H1 (cell line): ENCODE results near the gene SCAMP3. TPM values are rescaled to one million over a fixed set of nuclear protein-coding genes. Genes with fewer than 3 reads are reported as not detected.

Source experiments
- CBX5 ChIP-seq: fragments of 300-800, 300-1000 bp; sonication (generic); IDR thresholded peaks from 2 replicates; pipeline ENCODE4 v1.7.1; 2016; ENCODE audit warnings: antibody characterized with exemption, low read length, low read depth
- CBX8 ChIP-seq: fragments of 300-800, 300-1000 bp; sonication (generic); IDR thresholded peaks from 2 replicates; pipeline ENCODE4 v1.7.1; 2016; ENCODE audit warnings: low read depth, low read length, borderline replicate concordance
- CHD2 ChIP-seq: IDR thresholded peaks from 2 replicates; pipeline ENCODE4 v1.6.1; 2012; ENCODE audit warnings: low read length, improper control_type of control experiment
- CTBP2 ChIP-seq: IDR thresholded peaks from 2 replicates; pipeline ENCODE4 v1.7.0; 2011; ENCODE audit warnings: borderline replicate concordance, mild to moderate bottlenecking, moderate library complexity, mixed read lengths, low read length; ENCODE audit not compliant: insufficient read depth, insufficient read length
- EGR1 ChIP-seq: IDR thresholded peaks from 2 replicates; pipeline ENCODE4 v1.6.1; 2011; ENCODE audit warnings: low read depth, low read length, borderline replicate concordance
- EZH2 ChIP-seq: fragments of 200-600 bp; sonication (generic); IDR thresholded peaks from 2 replicates; pipeline ENCODE4 v1.7.1; 2012; ENCODE audit warnings: low read depth, mild to moderate bottlenecking, moderate library complexity, low read length, inconsistent platforms; ENCODE audit not compliant: severe bottlenecking
- FOSL1 ChIP-seq: IDR thresholded peaks from 2 replicates; pipeline ENCODE4 v1.6.1; 2011; ENCODE audit warnings: mild to moderate bottlenecking, low read depth, low read length, moderate library complexity; ENCODE audit not compliant: insufficient read depth
- GABPA ChIP-seq: IDR thresholded peaks from 2 replicates; pipeline ENCODE4 v1.6.1; 2011; ENCODE audit warnings: mild to moderate bottlenecking, low read length, moderate library complexity, borderline replicate concordance; ENCODE audit not compliant: insufficient read depth
- JUN ChIP-seq: IDR thresholded peaks from 2 replicates; pipeline ENCODE4 v1.6.1; 2011; ENCODE audit warnings: low read depth, mild to moderate bottlenecking, improper control_type of control experiment, low read length
- POLR2A ChIP-seq, 2 experiments: IDR thresholded peaks; 1 replicate in 1 of 2; 2 replicates in 1 of 2; pipeline ENCODE4 v1.6.1; 2011; ENCODE audit warnings: low read depth in 2 of 2, low read length in 2 of 2, mild to moderate bottlenecking in 2 of 2; ENCODE audit errors: control extremely low read depth in 1 of 2
- POLR2AphosphoS5 ChIP-seq: IDR thresholded peaks from 2 replicates; pipeline ENCODE4 v1.6.1; 2011; ENCODE audit warnings: low read depth, low read length
- RBBP5 ChIP-seq: IDR thresholded peaks from 2 replicates; pipeline ENCODE4 v1.7.1; 2012; ENCODE audit warnings: low read depth, mild to moderate bottlenecking, inconsistent platforms, low read length, moderate library complexity, borderline replicate concordance
- RXRA ChIP-seq: IDR thresholded peaks from 2 replicates; pipeline ENCODE4 v1.6.1; 2011; ENCODE audit warnings: low read depth, mild to moderate bottlenecking, low read length, moderate library complexity; ENCODE audit not compliant: insufficient read depth
- SIRT6 ChIP-seq: IDR thresholded peaks from one replicate; pipeline ENCODE4 v1.7.1; 2012; ENCODE audit warnings: low read length, inconsistent platforms
- SIX5 ChIP-seq: IDR thresholded peaks from 2 replicates; pipeline ENCODE4 v1.6.1; 2011; ENCODE audit warnings: mild to moderate bottlenecking, low read depth, low read length
- SRF ChIP-seq: IDR thresholded peaks from 2 replicates; pipeline ENCODE4 v1.6.1; 2011; ENCODE audit warnings: mild to moderate bottlenecking, low read depth, low read length, moderate library complexity
- TEAD4 ChIP-seq: IDR thresholded peaks from 2 replicates; pipeline ENCODE4 v1.6.1; 2012; ENCODE audit warnings: low read depth, low read length, inconsistent platforms, mixed read lengths
- polyA plus RNA-seq, 7 experiments: library from polyadenylated mRNA; depleted of rRNA in 3 of 7; stranded (reverse) in 5 of 7; unstranded in 2 of 7; fragments of >200 nt in 5 of 7; fragments of 200-250 nt in 2 of 7; gene quantifications; 1 replicate in 5 of 7; 2 replicates in 1 of 7; 4 replicates in 1 of 7; pipeline versions ENCODE4 v1.2.1 to v1.2.3, GENCODE V29; 2011 to 2013; ENCODE audit warnings: missing spikeins in 2 of 7, mixed read lengths in 2 of 7
- total RNA-seq: library from RNA; stranded (reverse); fragmentation: NEBNext Ultra II Directional; extraction: Animal tissue kit (Norgen Biotek cat#: 25700); gene quantifications from 2 replicates; pipeline ENCODE4 v1.2.1, GENCODE V29; 2021
- TF ChIP-seq, protein P1 (sequence below): IDR thresholded peaks from 2 replicates; pipeline ENCODE4 v1.6.1; 2012; ENCODE audit warnings: low read length, inconsistent platforms
- TF ChIP-seq, protein P2 (sequence below), 3 experiments: IDR thresholded peaks; 1 replicate in 2 of 3; 2 replicates in 1 of 3; pipeline versions ENCODE4 v1.5.1 to v1.6.1; 2011; ENCODE audit warnings: low read length in 3 of 3, mild to moderate bottlenecking in 3 of 3, inconsistent platforms in 2 of 3, low read depth in 1 of 3, moderate library complexity in 1 of 3; ENCODE audit not compliant: insufficient read depth in 1 of 3; ENCODE audit errors: control extremely low read depth in 1 of 3
- TF ChIP-seq, protein P3 (sequence below): IDR thresholded peaks from 2 replicates; pipeline ENCODE4 v1.6.1; 2012; ENCODE audit warnings: inconsistent platforms

The SCAMP3 gene
- total and polyA plus RNA-seq, 2 of the 8 experiments (the other 6 are each of a cell fraction or from before 2014, with no cell fraction given), result 48.9 to 143 TPM

DNA sequence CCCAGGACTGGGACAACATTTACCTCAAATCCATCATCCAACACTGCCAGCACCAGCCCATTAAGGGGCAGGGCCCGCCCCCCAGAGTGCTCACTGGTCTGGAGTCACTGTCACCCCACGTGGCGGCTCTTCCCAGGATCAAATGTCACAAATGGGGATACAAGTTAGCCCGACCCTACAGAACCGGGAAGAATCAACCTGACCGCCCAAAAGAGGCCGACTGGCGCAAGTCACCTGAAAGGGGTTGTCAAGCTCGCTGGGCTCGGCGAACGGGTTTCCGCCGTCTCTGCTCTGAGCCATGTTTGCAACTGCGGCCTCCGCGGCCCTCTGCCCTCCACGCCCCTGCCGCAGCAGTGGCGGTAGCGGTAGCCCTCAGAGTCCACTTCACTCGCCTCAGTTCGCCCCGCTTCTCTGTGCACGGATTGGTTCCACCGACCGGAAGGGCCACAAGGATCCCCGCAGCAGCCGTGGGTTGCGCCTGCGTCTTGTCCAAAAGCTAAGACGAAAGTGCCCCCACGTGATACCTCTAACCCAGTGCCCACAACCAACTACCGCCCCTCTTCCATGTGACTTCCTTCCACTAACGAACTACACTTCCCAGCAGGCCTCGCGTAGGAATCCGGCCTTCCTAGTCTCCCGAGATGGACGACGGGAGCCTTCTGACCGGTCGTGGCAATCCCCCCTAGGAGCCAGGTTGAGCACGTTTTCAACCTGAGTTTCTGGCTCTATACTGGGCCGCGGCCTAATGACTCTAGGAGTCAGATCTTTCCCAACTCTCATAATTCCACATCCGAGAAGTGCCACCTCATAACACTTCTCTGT lies at the start of gene SCAMP3 (continued):
- TF ChIP-seq, protein P1, sequence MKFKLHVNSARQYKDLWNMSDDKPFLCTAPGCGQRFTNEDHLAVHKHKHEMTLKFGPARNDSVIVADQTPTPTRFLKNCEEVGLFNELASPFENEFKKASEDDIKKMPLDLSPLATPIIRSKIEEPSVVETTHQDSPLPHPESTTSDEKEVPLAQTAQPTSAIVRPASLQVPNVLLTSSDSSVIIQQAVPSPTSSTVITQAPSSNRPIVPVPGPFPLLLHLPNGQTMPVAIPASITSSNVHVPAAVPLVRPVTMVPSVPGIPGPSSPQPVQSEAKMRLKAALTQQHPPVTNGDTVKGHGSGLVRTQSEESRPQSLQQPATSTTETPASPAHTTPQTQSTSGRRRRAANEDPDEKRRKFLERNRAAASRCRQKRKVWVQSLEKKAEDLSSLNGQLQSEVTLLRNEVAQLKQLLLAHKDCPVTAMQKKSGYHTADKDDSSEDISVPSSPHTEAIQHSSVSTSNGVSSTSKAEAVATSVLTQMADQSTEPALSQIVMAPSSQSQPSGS, result peak; percentile 70; the same call in 1 of the 2 replicates
- TF ChIP-seq RBBP5 (no peak), SIX5 (peak; percentile 85), RXRA (no peak), CTBP2 (no peak), EGR1 (no peak), GABPA (peak; percentile 34; the same call in 1 of the 2 replicates), EZH2 (no peak), FOSL1 (no peak), POLR2AphosphoS5 (peak; percentile 86), SRF (no peak), CHD2 (peak; percentile 96), CBX8 (no peak), CBX5 (no peak), SIRT6 (no peak), JUN (no peak), POLR2A (IDR thresholded peaks at IDR 0.05; ENCODE audit: control extremely low read depth in 1 of 2, low read depth in 2 of 2, low read length in 2 of 2) (peak; percentile 59 to 94), TEAD4 (peak; percentile 63)
- TF ChIP-seq, protein P2, sequence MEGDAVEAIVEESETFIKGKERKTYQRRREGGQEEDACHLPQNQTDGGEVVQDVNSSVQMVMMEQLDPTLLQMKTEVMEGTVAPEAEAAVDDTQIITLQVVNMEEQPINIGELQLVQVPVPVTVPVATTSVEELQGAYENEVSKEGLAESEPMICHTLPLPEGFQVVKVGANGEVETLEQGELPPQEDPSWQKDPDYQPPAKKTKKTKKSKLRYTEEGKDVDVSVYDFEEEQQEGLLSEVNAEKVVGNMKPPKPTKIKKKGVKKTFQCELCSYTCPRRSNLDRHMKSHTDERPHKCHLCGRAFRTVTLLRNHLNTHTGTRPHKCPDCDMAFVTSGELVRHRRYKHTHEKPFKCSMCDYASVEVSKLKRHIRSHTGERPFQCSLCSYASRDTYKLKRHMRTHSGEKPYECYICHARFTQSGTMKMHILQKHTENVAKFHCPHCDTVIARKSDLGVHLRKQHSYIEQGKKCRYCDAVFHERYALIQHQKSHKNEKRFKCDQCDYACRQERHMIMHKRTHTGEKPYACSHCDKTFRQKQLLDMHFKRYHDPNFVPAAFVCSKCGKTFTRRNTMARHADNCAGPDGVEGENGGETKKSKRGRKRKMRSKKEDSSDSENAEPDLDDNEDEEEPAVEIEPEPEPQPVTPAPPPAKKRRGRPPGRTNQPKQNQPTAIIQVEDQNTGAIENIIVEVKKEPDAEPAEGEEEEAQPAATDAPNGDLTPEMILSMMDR (IDR thresholded peaks at IDR 0.05; ENCODE audit: control extremely low read depth in 1 of 3, insufficient read depth in 1 of 3, low read depth in 1 of 3, low read length in 3 of 3), result no peak
- TF ChIP-seq, protein P3, sequence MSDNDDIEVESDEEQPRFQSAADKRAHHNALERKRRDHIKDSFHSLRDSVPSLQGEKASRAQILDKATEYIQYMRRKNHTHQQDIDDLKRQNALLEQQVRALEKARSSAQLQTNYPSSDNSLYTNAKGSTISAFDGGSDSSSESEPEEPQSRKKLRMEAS, result peak; percentile 91
